T-cell (primary cell): ENCODE data around the gene FCGR2B. TPM values are rescaled to one million over a fixed set of nuclear protein-coding genes. Genes with fewer than 3 reads are reported as not detected.
"Not testable (repeated sequence)": the region's sequence is repeated elsewhere in the genome, so short reads cannot be mapped to it uniquely, and the experiment has no call there.

Source experiments
- ATAC-seq, 4 experiments: fragments of 200-7000 bp in 3 of 4; fragments of 150-1000 bp in 1 of 4; cut with Tn5 transposase; replicated peaks in 1 of 4; 1 replicate in 3 of 4; 2 replicates in 1 of 4; pipeline ENCODE4 v1.10.0; 2021; ENCODE audit warnings: moderate library complexity in 3 of 4, mild to moderate bottlenecking in 2 of 4, moderate number of reproducible peaks in 1 of 4
- CTCF ChIA-PET, 2 donors: fragments of 300-600 bp; sonication (Branson Sonifier 250); formaldehyde crosslinking; loops; one replicate each; lab custom pipeline; 2022; ENCODE audit warnings: antibody characterized with exemption in 2 of 2; lab: Charles Lee
- POLR2A ChIA-PET, 2 donors: fragments of 300-600 bp; sonication (Branson Sonifier 250); formaldehyde crosslinking; loops; one replicate each; lab custom pipeline; 2022; ENCODE audit warnings: antibody characterized with exemption in 2 of 2; lab: Charles Lee
- DNase-seq, 35 experiments: peaks; one replicate each; pipeline versions ENCODE4 v3.0.0 to v3.0.0-alpha.2; 2013 to 2023
- H3K27ac ChIP-seq: one replicate; pipeline ENCODE4 v1.5.1; 2013; ENCODE audit warnings: low read length
- H3K27me3 ChIP-seq, 2 experiments: replicated peaks in 1 of 2; 1 replicate in 1 of 2; 2 replicates in 1 of 2; pipeline versions ENCODE4 v1.6.1 to v1.7.0; 2013; ENCODE audit warnings: low read length in 1 of 2, mixed read lengths in 1 of 2; ENCODE audit not compliant: control insufficient read depth in 2 of 2, insufficient read depth in 2 of 2; ENCODE audit errors: extremely low read depth in 1 of 2
- H3K36me3 ChIP-seq, 2 donors: 1 replicate in 1 of 2; 2 replicates in 1 of 2; pipeline versions ENCODE4 v1.6.1 to v1.7.0; 2013; ENCODE audit warnings: low read length in 1 of 2; ENCODE audit not compliant: control insufficient read depth in 2 of 2, insufficient read depth in 1 of 2; ENCODE audit errors: extremely low read depth in 1 of 2
- H3K4me1 ChIP-seq, 2 experiments: 1 replicate in 1 of 2; 2 replicates in 1 of 2; pipeline versions ENCODE4 v1.6.1 to v1.7.0; 2013; ENCODE audit warnings: low read length in 2 of 2, mixed read lengths in 1 of 2; ENCODE audit not compliant: insufficient read depth in 2 of 2, control insufficient read depth in 1 of 2; ENCODE audit errors: extremely low read depth in 1 of 2
- H3K4me3 ChIP-seq, 2 donors: 1 replicate in 1 of 2; 2 replicates in 1 of 2; pipeline versions ENCODE4 v1.5.1 to v1.7.0; 2013; ENCODE audit warnings: mild to moderate bottlenecking in 2 of 2, low read length in 1 of 2, moderate library complexity in 1 of 2; ENCODE audit not compliant: control insufficient read depth in 1 of 2; ENCODE audit errors: extremely low read depth in 1 of 2
- H3K9me3 ChIP-seq: 2 replicates; pipeline ENCODE4 v1.7.0; 2013
- H3K27ac Mint-ChIP-seq, 2 donors: one replicate each; pipeline ENCODE4 v1.8.0; 2020 to 2021; ENCODE audit warnings: mild to moderate bottlenecking in 2 of 2, mixed read lengths in 2 of 2
- H3K27me3 Mint-ChIP-seq, 2 donors: one replicate each; pipeline ENCODE4 v1.8.0; 2021 to 2022; ENCODE audit warnings: mixed read lengths in 2 of 2
- H3K36me3 Mint-ChIP-seq: one replicate; pipeline ENCODE4 v1.8.0; 2021; ENCODE audit warnings: mixed read lengths
- H3K4me1 Mint-ChIP-seq, 3 donors: one replicate each; pipeline ENCODE4 v1.8.0; 2020 to 2022; ENCODE audit warnings: mixed read lengths in 3 of 3, mild to moderate bottlenecking in 1 of 3
- H3K4me3 Mint-ChIP-seq, 3 donors: one replicate each; pipeline ENCODE4 v1.8.0; 2020 to 2022; ENCODE audit warnings: mild to moderate bottlenecking in 3 of 3, mixed read lengths in 3 of 3, moderate library complexity in 3 of 3
- H3K9me3 Mint-ChIP-seq, 3 donors: one replicate each; pipeline ENCODE4 v1.8.0; 2020 to 2022; ENCODE audit warnings: mixed read lengths in 3 of 3
- WGBS: methylation state at CpG from one replicate; pipeline ENCODE4 v1.1.5; 2013; ENCODE audit warnings: missing lambda C conversion rate; ENCODE audit not compliant: insufficient coverage; 5-methylcytosine and 5-hydroxymethylcytosine counted together
- total RNA-seq, 35 experiments: library from RNA in 6 of 35; stranded (reverse) in 6 of 35; fragments of 120-200 nt in 1 of 35; gene quantifications; one replicate each; pipeline versions ENCODE4 v1.2.1 to v1.2.4 and lab custom pipeline; 2013 to 2026

Gene FCGR2B
- total RNA-seq, 5 donors from 2014 or later (not counting 1 experiment from before 2014, with no cell fraction given): 0.80 to 3.9 (median 1.7) TPM

- H3K36me3 Mint-ChIP-seq, ATAC-seq, DNase-seq, H3K9me3 Mint-ChIP-seq, POLR2A ChIA-PET, H3K4me1 Mint-ChIP-seq, H3K4me1 ChIP-seq, H3K4me3 ChIP-seq, H3K27me3 Mint-ChIP-seq, H3K36me3 ChIP-seq, H3K27ac Mint-ChIP-seq, CTCF ChIA-PET, H3K4me3 Mint-ChIP-seq, H3K27ac ChIP-seq, H3K27me3 ChIP-seq, H3K9me3 ChIP-seq: not testable (repeated sequence)
- no CpG with 5 or more reads among the region's 1 CpG for WGBS
Measured at GRCh38 chr1:161663569-161663968, 626 bp downstream of the FCGR2B start.

- H3K4me1 ChIP-seq, H3K9me3 ChIP-seq, H3K36me3 Mint-ChIP-seq, CTCF ChIA-PET, H3K36me3 ChIP-seq, H3K4me3 Mint-ChIP-seq, POLR2A ChIA-PET, H3K27ac Mint-ChIP-seq, DNase-seq, H3K9me3 Mint-ChIP-seq, H3K4me3 ChIP-seq, ATAC-seq, H3K4me1 Mint-ChIP-seq, H3K27me3 Mint-ChIP-seq, H3K27me3 ChIP-seq, H3K27ac ChIP-seq: not testable (repeated sequence)
- WGBS: no CpG with 5 or more reads among the region's 4 CpGs
Measured at GRCh38 chr1:161664689-161665088, 1.7 kb downstream of the FCGR2B start.

- WGBS: 89% methylated on average over 1 of the region's 15 CpGs
- H3K9me3 ChIP-seq, H3K27me3 Mint-ChIP-seq, H3K9me3 Mint-ChIP-seq, DNase-seq, H3K4me3 ChIP-seq, H3K4me3 Mint-ChIP-seq, H3K4me1 ChIP-seq, H3K4me1 Mint-ChIP-seq, H3K27me3 ChIP-seq, POLR2A ChIA-PET, ATAC-seq, H3K27ac ChIP-seq, H3K27ac Mint-ChIP-seq, H3K36me3 Mint-ChIP-seq, CTCF ChIA-PET, H3K36me3 ChIP-seq: not testable (repeated sequence)
Measured at GRCh38 chr1:161671045-161672020, 8.4 kb downstream of the FCGR2B start.

GRCh38 chr1:161673437-161673836 is 10.5 kb downstream of the FCGR2B start:
- ATAC-seq, H3K4me3 ChIP-seq, H3K27ac ChIP-seq, CTCF ChIA-PET, H3K36me3 ChIP-seq, H3K36me3 Mint-ChIP-seq, H3K4me3 Mint-ChIP-seq, DNase-seq, H3K27ac Mint-ChIP-seq, H3K27me3 Mint-ChIP-seq, H3K9me3 Mint-ChIP-seq, H3K4me1 ChIP-seq, H3K27me3 ChIP-seq, POLR2A ChIA-PET, H3K9me3 ChIP-seq, H3K4me1 Mint-ChIP-seq: not testable (repeated sequence)
- WGBS: 100% methylated on average over 2 of the region's 7 CpGs

- CTCF ChIA-PET, H3K9me3 Mint-ChIP-seq, ATAC-seq, H3K27me3 Mint-ChIP-seq, H3K27ac ChIP-seq, H3K36me3 Mint-ChIP-seq, POLR2A ChIA-PET, DNase-seq, H3K36me3 ChIP-seq, H3K4me3 ChIP-seq, H3K4me1 Mint-ChIP-seq, H3K4me1 ChIP-seq, H3K27ac Mint-ChIP-seq, H3K27me3 ChIP-seq, H3K9me3 ChIP-seq, H3K4me3 Mint-ChIP-seq: not testable (repeated sequence)
- WGBS: no CpG with 5 or more reads among the region's 3 CpGs
Measured at GRCh38 chr1:161674447-161674846, 11.5 kb downstream of the FCGR2B start.

GRCh38 chr1:161674908-161675307 is 12.0 kb downstream of the FCGR2B start:
- WGBS: 86% methylated on average over 2 of the region's 3 CpGs
- H3K27ac ChIP-seq, H3K4me1 ChIP-seq, H3K9me3 ChIP-seq, ATAC-seq, POLR2A ChIA-PET, H3K4me3 Mint-ChIP-seq, H3K36me3 ChIP-seq, H3K27me3 Mint-ChIP-seq, DNase-seq, H3K4me1 Mint-ChIP-seq, CTCF ChIA-PET, H3K27ac Mint-ChIP-seq, H3K27me3 ChIP-seq, H3K9me3 Mint-ChIP-seq, H3K4me3 ChIP-seq, H3K36me3 Mint-ChIP-seq: not testable (repeated sequence)
